ENCODE measurements around the gene HLA-E.

DNA sequence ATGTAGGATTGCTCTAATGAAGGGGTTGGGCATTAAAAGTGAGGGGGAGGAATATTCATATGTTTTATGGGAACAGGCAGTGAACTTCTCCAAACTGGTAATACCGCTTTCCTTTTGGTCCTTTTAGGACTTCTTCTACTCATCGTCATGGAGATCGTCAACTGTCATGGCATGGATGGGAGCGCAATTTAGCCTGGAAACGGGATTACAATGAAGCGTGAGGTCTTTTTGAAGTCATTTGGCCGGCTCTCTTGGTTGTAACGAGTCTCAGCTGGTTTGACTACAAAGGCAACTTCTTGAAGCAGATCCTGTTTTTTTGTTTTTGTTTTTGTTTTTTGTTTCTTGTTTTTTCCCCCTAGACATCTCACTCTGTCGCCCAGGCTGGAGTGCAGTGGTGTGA lies 1.4 kb upstream of the HLA-E start:
- TF ChIP-seq CTCF (IDR thresholded peaks at IDR 0.05) = no peak
- TF ChIP-seq EP300 (IDR thresholded peaks at IDR 0.05) = no peak
